ENCODE results near the gene MT1G.
"Not testable (repeated sequence)": the region's sequence is repeated elsewhere in the genome, so short reads cannot be mapped to it uniquely, and the experiment has no call there.

MT1G gene

DNA sequence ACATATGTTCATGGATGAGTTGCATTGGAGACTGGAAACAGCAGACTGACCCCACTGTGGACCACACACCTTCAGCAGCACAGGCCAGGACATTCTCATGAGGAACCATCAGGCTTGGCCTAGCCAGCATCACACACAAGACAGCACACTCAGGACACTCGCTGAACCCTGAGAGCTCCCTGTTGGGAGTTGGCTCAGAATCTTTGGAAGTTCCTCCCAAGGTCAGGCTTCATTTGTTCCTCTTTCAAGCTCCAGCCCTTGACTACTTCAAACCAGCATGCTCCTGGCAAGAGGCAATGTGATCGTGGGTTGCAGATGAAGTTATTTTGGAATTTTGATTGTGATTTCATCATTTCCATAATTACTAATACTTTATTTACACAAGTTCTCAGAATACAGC is 3.8 kb upstream of the MT1G start:
- H3F3A ChIP-seq (ENCODE audit: low read depth); H2AFZ ChIP-seq (ENCODE audit: low read length); H3K9me2 ChIP-seq (replicated peaks; ENCODE audit: low read depth, low read length); H4K20me1 ChIP-seq (ENCODE audit: insufficient read depth, low read length, poor library complexity, severe bottlenecking); H3K4me1 ChIP-seq (ENCODE audit: insufficient read depth, low read length, poor library complexity, severe bottlenecking); H3K9me3 ChIP-seq (ENCODE audit: insufficient read depth, low read depth, low read length); H3K27me3 ChIP-seq (ENCODE audit: insufficient read depth, low read length, poor library complexity, severe bottlenecking); H3K4me3 ChIP-seq (ENCODE audit: low read length, poor library complexity, severe bottlenecking); H3K4me2 ChIP-seq (ENCODE audit: low read depth, low read length, poor library complexity, severe bottlenecking); H3K36me3 ChIP-seq (ENCODE audit: insufficient read depth, low read length); H3K79me2 ChIP-seq (ENCODE audit: insufficient read depth, low read length); H3K9ac ChIP-seq (ENCODE audit: low read depth, low read length, poor library complexity, severe bottlenecking): not testable (repeated sequence)

DNA sequence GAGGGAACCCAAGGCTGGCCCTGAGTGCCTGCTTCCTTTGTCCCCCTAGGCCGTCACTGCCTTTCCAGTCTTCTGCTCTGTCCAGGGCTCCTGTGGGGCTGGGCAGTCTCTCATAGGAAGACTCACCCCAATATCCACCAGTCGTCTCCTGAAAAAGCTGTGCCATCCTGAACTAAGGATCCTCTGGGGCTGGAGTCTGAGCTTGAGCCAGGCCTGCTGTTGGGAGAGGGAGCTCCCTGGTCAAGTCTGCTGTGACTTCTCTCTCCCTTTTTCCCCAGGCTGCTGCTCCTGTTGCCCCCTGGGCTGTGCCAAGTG is 2.7 kb upstream of the MT1G start:
- H3F3A ChIP-seq (ENCODE audit: low read depth), result no peaks in the 10 kb centered on the region
- H3K36me3 ChIP-seq (ENCODE audit: insufficient read depth, low read length), result no peaks in the 10 kb centered on the region
- no peak overlapping the region for H3K4me2 ChIP-seq (ENCODE audit: low read depth, low read length, poor library complexity, severe bottlenecking)
- TF ChIP-seq, protein P1, sequence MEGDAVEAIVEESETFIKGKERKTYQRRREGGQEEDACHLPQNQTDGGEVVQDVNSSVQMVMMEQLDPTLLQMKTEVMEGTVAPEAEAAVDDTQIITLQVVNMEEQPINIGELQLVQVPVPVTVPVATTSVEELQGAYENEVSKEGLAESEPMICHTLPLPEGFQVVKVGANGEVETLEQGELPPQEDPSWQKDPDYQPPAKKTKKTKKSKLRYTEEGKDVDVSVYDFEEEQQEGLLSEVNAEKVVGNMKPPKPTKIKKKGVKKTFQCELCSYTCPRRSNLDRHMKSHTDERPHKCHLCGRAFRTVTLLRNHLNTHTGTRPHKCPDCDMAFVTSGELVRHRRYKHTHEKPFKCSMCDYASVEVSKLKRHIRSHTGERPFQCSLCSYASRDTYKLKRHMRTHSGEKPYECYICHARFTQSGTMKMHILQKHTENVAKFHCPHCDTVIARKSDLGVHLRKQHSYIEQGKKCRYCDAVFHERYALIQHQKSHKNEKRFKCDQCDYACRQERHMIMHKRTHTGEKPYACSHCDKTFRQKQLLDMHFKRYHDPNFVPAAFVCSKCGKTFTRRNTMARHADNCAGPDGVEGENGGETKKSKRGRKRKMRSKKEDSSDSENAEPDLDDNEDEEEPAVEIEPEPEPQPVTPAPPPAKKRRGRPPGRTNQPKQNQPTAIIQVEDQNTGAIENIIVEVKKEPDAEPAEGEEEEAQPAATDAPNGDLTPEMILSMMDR (conservative IDR thresholded peaks at IDR 0.05; ENCODE audit: low read length), result no peak
- TF ChIP-seq EZH2phosphoT487 (IDR thresholded peaks at IDR 0.05; ENCODE audit: borderline replicate concordance), result no peak
- no peaks in the 10 kb centered on the region for H4K20me1 ChIP-seq (ENCODE audit: insufficient read depth, low read length, poor library complexity, severe bottlenecking)
- no peak overlapping the region for H3K9ac ChIP-seq (ENCODE audit: low read depth, low read length, poor library complexity, severe bottlenecking)
- no peaks in the 10 kb centered on the region for H3K4me1 ChIP-seq (ENCODE audit: insufficient read depth, low read length, poor library complexity, severe bottlenecking)
- H3K27me3 ChIP-seq (ENCODE audit: insufficient read depth, low read length, poor library complexity, severe bottlenecking), result no peaks in the 10 kb centered on the region
- no peak overlapping the region for H3K4me3 ChIP-seq (ENCODE audit: low read length, poor library complexity, severe bottlenecking)
- H2AFZ ChIP-seq (ENCODE audit: low read length), result no peak overlapping the region
- H3K9me2 ChIP-seq (replicated peaks; ENCODE audit: low read depth, low read length), result no peaks in the 10 kb centered on the region
- no peaks in the 10 kb centered on the region for H3K79me2 ChIP-seq (ENCODE audit: insufficient read depth, low read length)
- no peaks in the 10 kb centered on the region for H3K9me3 ChIP-seq (ENCODE audit: insufficient read depth, low read depth, low read length)

DNA sequence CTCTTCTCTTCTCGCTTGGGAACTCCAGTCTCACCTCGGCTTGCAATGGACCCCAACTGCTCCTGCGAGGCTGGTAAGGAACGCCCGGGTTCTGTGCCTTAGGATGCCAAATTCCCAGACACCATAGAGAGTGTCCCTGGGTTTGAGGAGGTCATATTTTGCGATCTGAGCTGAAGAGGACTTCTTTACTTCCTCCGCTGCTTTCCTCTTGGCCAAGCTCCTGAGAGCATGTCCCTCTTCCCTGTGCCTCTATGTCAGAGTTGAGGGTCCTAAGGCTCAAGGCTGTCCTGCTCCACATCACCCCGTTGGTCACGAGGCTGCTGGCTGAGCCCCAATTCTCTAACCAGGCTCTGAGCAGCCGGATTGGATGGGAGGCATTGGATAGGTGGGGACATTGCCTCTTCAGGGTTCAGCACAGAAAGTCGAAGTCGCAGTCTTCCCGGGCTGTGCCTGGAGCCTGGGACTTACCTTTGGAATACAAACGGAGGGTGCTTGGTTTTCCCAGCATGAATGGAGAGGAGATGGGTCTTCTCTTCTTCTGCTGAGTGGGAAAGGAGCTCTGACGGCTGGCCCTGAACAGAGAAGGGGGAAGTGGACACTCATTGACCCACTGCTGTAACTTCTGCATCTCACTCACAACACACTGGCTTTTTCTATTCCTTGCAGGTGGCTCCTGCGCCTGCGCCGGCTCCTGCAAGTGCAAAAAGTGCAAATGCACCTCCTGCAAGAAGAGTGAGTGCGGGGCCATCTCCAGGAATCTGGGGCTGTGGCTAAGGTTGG is 2.2 kb upstream of the MT1G start:
- Histone ChIP-seq H3K27me3 (ENCODE audit: insufficient read depth, low read length, poor library complexity, severe bottlenecking) (no peaks in the 10 kb centered on the region), H3K36me3 (ENCODE audit: insufficient read depth, low read length) (no peaks in the 10 kb centered on the region), H3K4me2 (ENCODE audit: low read depth, low read length, poor library complexity, severe bottlenecking) (no peak overlapping the region), H3K9me2 (replicated peaks; ENCODE audit: low read depth, low read length) (no peaks in the 10 kb centered on the region), H3K9me3 (ENCODE audit: insufficient read depth, low read depth, low read length) (no peaks in the 10 kb centered on the region), H3K4me1 (ENCODE audit: insufficient read depth, low read length, poor library complexity, severe bottlenecking) (no peaks in the 10 kb centered on the region), H3K79me2 (ENCODE audit: insufficient read depth, low read length) (no peaks in the 10 kb centered on the region), H3F3A (ENCODE audit: low read depth) (no peaks in the 10 kb centered on the region), H3K4me3 (ENCODE audit: low read length, poor library complexity, severe bottlenecking) (no peak overlapping the region), H3K9ac (ENCODE audit: low read depth, low read length, poor library complexity, severe bottlenecking) (no peak overlapping the region), H4K20me1 (ENCODE audit: insufficient read depth, low read length, poor library complexity, severe bottlenecking) (no peaks in the 10 kb centered on the region), H2AFZ (ENCODE audit: low read length) (no peak overlapping the region)
- TF ChIP-seq, protein P1 (conservative IDR thresholded peaks at IDR 0.05; ENCODE audit: low read length), result no peak
- no peak for TF ChIP-seq EZH2phosphoT487 (IDR thresholded peaks at IDR 0.05; ENCODE audit: borderline replicate concordance)

Measured in Loucy (cell line).